GM03348 (cell line): Measurements from ENCODE around the gene SPATA25.

Experiments used
- DNase-seq: peaks from one replicate; pipeline ENCODE4 v3.0.0; 2012; ENCODE audit warnings: low spot score

Gene SPATA25

DNA sequence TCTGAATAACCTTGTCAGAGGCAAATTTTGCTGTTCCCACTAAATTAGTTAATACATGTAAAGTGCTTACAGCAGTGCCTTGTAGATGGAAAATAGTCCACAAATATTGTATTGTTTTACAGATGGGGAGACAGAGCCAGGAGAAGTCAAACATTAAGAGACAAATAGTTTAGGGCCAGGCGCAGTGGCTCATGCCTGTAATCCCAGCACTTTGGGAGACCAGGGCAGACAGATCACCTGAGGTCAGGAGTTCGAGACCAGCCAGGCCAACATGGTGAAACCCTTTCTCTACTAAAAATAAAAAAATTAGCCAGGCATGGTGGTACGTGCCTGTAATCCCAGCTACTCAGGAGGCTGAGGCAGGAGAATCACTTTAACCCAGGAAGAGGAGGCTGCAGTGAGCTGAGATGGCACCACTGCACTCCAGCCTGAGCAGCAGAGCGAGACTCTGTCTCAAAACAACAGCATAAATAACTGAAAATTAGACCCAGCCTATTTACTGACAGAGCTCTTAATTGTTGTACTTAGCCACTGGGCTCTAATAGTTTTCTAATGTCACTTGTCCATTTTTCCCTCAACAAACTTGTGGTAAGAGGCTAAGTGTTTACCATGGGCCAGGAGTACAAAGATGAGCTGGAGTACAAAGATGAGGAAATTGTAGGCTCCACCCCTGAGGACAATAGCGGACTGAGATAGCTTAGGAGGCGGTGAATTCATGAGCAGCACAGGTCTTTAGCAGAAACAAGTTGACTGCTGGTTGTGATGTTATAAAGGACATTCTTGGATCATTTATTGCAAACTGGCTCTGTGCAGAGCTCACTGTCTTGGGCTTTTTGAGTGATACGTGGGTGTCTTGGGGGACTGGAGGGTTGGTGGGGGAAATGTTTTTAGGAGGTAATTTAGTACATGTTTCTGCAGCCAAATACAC is 23.6 kb downstream of the SPATA25 start:
- DNase-seq, result no peak

DNA sequence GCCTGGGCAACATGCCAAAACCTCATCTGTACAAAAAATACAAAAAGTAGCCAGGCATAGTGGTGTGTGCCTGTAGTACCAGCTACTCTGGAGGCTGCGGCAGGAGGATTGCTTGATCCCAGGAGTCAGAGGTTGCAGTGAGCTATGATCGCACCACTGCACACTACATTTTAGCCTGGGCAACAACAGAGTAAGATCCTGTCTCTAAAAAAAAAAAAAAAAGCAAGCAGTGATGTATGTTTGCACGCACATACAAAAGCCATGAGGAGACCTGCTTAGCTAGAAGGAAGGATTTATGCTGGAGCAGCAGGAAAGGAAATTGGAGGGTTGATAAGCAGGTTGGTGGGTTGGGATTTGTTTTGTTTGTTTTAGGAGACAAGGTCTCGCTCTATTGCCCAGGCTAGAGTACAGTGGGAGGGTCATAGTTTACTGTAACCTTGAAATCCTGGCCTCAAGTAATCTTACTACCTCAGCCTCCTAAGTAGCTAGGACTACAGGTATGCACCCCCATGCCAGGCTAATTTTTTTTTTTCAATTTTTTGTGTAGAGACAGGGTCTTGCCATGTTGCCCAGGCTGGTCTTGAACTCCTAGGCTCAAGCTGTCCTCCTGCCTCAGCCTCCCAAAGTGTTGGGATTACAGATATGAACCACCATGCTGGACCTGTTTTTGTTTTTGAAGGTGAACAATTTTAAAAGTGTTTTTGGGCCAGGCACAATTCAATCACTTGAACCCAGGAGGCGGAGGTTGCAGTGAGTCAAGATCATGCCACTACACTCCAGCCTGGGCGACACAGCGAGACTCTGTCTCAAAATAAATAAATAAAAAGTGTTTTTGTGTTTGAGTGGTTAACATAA is 26.0 kb downstream of the SPATA25 start:
- DNase-seq, result no peak

DNA sequence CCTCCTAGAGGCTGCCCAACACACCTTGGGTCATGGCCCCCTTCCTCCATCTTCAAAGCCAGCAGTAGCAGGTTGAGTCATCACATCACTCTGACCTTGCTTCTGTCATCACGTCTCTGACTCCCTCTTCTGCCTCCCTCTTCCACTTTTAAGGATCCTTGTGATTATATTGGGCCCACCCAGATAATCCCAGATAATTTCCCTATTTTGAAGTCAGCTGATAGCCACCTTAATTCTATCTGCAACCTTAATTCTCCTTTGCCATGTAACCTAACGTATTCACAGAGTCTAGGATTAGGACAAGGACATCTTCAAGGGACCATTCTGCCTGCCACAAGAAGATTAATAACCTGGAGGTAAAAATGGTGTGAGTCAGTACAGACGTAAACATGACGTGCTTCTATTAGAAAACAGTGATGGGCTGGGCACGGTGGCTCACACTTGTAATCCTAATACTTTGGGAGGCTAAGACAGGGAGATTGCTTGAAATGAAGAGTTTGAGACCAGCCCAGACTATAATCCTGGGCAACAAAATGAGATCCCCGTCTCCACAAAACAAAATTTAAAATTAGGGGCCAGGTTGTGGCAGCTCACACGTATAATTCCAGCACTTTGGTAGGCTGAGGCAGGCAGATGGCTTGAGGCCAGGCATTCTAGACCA is 26.7 kb downstream of the SPATA25 start:
- DNase-seq, result no peak

DNA sequence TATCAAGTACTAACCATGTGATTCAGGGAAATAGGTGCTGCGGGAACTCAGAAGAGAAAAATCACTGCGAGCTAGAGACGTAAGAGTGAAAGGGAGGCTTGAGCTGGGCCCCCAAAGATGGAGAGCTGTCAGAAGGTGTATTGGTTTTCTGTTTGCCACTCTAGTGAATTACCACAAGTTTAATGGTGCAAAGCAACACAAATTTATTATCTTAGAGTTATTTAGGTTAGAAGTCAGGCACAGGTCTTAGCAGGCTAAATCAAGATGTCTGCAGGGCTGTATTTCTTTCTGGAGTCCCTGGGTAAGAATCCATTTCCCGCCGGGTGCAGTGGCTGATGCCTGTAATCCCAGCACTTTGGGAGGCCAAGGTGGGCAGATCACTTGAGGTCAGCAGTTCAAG is 27.5 kb downstream of the SPATA25 start:
- no peak for DNase-seq

DNA sequence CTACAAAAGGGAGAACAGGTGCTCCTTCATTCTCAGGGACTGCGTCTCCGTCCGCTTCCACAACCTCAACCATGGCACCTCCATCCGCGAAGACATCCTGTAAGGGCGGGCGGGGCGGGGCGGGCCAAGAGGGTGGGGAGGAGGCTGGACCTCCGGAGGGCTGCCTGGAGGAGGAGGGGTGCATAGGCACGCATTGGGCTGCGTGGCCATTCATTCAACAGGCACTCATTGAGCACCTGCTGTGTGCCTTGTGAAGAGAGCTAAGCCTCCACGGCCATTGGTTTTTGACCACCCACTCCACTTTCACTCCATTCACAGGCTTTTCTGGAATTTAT is 29.6 kb downstream of the SPATA25 start:
- no peak for DNase-seq

DNA sequence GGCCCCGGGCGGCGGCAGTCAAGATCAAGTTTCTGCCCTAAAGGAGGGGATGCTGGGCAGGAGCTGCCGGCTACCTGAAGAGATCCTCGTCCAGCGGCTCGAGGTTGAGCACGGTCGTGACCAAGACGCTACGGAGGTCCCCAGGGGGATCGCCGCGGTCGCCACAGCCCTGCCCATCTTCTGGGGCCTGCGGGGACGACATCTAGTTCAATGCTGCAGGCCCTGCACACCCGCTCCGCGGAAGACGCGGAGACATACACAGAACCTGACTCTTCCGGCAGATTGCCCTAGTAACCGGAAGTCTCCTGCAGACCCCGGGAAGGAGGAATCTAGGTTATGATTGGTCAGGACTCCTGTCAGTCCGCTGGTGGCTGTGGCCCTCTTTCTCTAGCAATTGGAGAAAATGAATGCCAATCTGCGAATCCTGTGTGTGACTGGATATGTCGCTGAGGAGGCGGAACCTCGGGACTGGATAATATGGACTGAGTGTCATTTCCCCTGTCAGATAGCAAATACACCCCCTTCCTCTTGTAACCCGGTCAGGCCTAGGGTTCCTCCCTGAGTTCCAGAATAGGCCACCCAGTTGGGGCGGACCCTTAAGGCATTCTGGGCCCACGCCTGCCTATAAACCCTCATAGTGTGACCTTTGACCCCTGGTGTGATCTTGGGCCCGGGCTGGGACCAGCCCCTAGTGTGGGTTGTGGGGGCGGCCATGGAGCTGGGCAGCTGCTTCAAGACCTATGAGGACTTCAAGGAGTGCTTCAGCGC is 30.1 kb downstream of the SPATA25 start, which contains the start of the genes ACOT8 and ZSWIM3:
TSS of gene ACOT8 (minus strand) at position 279 of the 768 bp plus-strand sequence. CDS start at position 202, 77 bp downstream.
TSS of gene ZSWIM3 (plus strand) at position 501 of the 768 bp plus-strand sequence. CDS start at position 713, 212 bp downstream.
- peak; percentile 100 for DNase-seq

DNA sequence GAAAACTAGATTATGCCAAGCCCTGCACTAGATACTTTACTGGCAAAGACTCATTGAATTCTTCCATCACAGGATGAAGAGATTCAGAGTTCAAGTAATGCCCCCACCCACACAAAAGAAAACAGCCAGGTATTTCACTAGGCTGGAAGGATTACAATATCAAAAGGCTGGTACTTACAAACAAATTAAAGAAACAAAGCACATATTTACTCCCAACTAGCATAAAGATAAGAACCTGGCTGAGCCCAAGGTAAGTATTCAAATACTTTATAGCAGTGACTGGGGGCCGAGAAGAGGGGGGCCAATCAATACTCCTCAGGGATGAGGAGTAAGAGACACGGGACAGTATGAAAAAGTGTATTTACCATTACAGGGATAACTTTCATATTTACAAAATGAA is 33.9 kb downstream of the SPATA25 start:
- DNase-seq, result no peak

DNA sequence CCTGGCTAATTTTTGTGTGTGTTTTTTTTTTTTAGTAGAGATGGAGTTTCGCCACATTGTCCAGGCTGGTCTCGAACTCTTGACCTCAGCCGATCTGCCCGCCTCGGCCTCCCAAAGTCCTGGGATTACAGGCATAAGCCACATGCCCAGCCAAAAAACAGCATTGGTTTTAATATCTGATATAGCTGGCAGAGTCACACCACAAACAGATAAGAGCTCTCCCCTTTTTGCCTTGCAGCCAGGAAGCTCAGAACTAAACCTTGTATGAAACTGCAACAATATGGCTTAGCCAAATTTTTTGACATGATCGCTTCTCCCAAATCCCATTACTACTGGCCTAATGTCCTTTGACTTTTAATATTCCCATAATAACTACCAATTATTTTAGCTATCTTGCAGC is 35.1 kb downstream of the SPATA25 start:
- no peak for DNase-seq

DNA sequence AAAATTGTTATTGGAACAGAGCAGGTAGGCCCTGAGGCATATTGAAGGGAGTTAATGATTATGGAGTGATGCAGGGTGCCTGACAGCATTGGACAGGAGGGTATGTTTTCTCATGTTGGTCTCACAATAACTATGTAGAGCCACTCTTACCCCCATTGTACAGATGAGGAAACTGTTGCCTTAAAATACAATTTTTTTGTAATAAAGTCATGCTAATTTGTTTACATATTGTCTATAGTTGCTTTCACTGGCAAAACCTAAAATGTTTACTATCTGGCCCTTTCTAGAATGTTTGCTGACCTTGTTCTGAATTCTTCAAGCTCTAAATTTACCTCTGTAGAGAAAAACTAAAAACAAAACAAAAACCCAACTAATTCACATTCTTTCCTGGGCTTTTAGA is 35.9 kb downstream of the SPATA25 start:
- DNase-seq, result no peak

DNA sequence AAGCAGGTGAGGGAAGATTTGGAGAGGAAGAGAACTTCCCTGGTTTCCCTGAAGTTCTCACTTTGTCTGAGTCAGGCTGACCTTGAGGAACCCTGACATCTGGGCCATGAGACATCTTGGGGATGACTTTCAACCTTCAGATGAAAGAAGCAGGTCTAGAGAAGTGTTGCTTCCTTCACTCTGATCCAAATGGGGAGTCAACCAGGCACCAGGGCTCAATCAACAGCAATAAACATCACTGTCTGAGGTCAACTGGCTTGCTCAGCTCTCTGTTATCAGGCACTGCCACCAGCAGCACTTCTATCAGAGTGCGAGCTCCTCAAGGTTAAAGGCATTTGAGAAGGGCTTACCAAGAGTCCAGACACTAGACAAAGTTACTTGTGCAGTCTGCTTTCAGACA is 36.5 kb downstream of the SPATA25 start:
- no peak for DNase-seq

DNA sequence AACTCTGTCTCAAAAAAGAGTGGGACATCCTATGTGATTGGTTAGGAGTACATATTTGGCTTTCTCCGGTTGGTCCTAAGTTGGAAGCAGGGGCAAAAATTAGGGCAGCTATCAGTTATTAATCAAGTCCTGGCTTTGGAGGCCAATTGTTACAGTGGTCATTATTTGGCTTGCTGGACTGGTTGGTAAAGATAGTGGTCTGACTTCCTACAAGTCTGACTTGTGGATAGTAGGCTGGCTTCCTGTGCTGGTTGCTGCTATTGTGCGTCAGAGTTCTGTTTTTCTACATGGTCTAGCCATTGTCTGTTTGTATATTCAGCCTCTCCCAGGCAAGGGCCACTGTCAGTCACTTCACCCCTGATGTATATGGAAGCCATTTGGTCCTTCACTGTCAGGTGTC is 37.2 kb downstream of the SPATA25 start:
- DNase-seq, result no peak

DNA sequence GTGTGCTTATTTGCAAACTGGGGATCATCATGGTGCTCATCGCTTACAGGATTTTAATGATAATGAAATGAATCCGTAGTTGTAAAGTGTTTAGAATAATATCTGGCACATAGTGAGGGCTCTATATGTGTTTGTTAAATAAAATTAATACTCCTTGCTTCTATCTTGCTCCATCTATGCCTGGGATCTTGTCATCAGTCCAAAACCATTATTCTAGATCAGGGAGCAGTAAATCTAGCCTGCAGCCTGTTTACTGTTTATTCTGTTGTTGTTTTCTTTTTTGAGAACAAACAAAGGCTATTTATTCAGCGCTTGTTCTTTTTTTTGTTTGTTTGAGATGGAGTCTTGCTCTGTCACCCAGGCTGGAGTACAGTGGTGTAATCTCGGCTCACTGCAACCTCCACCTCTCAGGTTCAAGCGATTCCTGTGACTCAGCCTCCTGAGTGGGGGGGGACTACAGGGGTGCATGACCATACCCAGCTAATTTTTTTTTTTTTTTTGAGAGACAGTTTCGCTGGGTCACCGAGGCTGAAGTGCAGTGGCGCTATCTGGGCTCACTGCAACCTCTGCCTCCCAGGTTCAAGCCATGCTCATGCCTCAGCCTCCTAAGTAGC is 38.3 kb downstream of the SPATA25 start:
- DNase-seq, result no peak

DNA sequence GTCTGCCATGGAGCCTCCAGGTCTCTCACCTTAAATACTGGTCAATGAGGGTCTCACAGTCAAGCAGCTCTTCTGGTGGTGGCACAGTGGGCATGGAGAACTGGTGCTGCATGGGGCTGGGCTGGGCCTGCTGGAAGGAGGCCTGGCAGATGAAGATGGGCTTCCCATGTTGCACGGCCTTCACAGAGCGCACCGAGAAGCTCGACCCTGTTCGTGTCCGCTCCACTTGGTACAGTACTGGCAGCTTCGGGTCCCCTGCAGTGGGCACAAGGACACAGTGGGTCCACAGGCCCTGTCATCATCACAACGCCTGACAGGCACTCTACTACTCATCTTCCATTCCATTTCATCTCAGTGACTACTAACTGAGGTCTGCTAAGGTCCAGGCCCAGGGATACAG is 39.0 kb downstream of the SPATA25 start:
- no peak for DNase-seq

DNA sequence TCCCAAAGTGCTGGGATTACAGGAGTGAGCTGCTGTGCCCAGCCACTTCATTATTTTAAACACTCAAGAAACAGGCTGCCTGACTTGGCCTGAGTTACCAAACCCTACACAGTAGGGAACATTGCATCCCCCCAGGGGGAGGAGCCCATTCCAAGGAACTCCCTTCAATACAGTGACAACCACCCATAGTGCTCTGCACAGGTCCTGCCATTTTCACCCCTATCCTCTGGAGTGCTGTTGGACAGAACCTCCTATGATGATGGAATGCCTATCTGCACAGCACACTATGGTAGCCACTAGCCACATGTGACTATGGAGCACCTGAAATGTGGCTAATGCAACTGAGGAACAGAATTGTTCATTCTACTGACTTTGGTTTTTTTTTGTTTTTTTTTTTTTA is 42.0 kb downstream of the SPATA25 start:
- DNase-seq, result no peak

DNA sequence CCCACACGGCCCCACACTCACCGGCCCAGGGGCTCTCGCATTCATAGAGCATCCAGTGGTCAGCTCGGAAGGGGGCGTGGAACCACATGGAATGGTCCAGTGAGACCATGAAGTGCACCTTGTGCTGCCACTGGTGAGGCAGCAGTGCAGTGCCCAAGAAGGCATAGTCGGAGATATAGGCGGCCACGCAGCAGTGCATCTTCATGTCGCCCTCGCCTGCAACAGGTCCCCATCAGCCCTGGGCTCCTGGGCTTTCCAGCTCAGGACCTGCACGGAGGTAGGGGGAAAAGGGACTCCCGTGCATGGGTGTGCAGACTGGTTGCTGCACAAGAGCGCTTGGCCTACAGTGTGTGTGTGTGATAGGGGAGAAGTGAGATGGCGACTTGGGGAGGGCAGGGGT is 43.9 kb downstream of the SPATA25 start:
- DNase-seq, result no peak

DNA sequence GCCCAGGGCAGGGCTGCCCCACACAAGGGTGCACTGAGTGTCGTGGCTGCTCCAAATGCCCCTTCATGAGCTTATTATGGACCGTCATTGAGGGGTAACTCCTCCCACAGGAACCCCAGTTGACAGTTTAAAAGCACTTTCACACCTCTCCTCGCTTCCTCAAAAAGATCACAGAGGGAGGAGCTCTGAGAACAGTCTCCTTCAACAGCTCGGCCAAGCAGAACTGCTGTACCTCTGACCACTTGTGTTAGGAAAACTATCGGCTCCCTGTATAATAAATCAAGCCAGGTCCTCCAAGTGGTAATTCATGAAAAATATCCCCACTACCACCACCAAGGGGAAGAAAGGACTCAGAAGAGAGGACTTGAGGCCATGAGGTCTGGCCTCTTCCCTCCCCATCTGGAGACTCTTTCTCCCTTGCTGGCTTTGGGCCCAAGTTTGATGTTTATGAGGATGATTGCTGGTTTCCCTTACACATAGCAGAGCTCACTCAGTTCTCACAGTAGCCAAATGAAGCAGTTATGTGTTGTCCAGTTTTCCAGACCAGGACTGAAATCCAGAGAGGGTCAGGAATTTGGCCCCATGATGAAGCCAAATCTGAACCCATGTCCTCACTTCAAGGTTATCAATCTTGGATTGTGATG is 45.1 kb downstream of the SPATA25 start:
- peak; percentile 61 for DNase-seq

DNA sequence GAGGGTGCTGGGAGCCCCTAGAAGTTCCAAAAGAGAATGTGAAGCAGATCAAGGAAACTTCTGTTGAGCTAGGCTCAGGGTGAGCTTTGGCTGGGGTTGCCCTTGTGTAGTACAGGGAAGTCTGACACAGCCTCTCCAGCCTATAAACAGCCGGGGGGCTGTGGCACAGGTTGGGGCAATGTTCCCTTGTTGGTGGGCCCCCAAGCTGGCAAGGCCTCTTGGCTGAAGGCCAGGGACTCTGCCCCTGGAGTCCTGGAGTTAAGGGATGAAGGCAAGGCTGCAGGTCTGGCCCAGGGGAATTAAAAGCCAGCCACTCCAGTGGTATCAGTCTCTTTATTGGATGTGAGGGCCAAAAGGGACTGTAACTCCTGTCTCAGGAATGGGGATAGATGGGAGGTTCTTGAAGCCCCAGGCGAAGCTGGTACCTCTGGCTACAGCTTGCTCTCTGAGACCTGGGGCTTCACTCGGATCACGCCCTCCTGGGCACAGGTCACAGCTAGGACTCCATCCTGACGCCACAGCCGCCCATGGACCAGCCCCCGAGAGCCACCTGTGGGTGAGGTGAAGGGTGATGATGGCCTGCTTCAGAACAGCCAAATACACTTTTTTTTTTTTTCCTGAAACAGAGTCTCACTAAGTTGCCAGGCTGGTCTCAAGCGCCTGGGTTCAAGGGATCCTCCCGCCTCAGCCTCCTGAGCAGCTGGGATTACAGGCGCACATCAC is 45.9 kb downstream of the SPATA25 start:
- no peak for DNase-seq

DNA sequence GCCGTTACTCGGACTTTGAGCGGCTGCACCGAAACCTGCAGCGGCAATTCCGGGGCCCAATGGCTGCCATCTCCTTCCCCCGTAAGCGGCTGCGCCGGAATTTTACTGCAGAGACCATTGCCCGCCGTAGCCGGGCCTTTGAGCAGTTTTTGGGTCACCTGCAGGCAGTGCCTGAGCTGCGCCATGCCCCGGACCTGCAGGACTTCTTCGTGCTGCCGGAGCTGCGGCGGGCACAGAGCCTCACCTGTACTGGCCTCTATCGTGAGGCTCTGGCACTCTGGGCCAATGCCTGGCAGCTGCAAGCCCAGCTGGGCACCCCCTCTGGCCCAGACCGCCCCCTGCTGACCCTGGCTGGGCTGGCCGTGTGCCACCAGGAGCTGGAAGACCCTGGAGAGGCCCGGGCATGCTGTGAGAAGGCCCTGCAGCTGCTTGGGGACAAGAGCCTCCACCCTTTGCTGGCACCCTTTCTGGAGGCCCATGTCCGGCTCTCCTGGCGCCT is 46.7 kb downstream of the SPATA25 start:
- DNase-seq, result no peak

DNA sequence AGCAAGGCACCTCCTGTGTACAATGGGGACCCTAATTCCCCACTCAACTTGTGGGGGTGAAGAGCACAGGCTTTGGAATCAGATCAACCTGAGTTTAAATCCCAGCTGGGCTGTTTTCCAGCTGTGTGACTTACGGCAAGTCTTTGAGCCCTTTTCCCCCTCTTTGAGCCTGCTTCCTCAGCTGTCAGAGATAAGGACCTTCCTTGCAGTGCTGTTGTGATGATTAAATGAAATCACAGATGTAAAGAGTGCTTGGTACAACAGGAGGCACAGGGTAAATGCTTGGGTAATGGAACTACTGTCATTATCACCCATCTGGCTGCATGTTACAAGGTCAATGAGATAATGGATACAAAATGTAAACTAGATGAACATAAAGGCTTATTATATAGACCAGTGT is 50.6 kb downstream of the SPATA25 start:
- no peak for DNase-seq
